Loucy (cell line): ENCODE measurements around the gene UBTD2.

Experiments
- H2AFZ ChIP-seq: fragments of 200-600 bp; sonication (generic); 2 replicates; pipeline ENCODE4 v1.6.0; 2016; ENCODE audit warnings: antibody characterized with exemption, mild to moderate bottlenecking, low read length, moderate library complexity
- H3F3A ChIP-seq: fragments of 200-600 bp; 2 replicates; pipeline ENCODE4 v1.6.0; 2016; ENCODE audit warnings: antibody characterized with exemption, low read depth, mild to moderate bottlenecking
- H3K27me3 ChIP-seq: fragments of 200-600 bp; sonication (generic); 2 replicates; pipeline ENCODE4 v1.6.1; 2014; ENCODE audit warnings: low read length, mild to moderate bottlenecking; ENCODE audit not compliant: insufficient read depth, poor library complexity, severe bottlenecking
- H3K36me3 ChIP-seq: fragments of 200-600 bp; sonication (generic); 2 replicates; pipeline ENCODE4 v1.6.1; 2016; ENCODE audit warnings: low read length; ENCODE audit not compliant: insufficient read depth
- H3K4me1 ChIP-seq: fragments of 200-600 bp; sonication (generic); 2 replicates; pipeline ENCODE4 v1.5.1; 2014; ENCODE audit warnings: low read length, mild to moderate bottlenecking; ENCODE audit not compliant: insufficient read depth, poor library complexity, severe bottlenecking
- H3K4me2 ChIP-seq: fragments of 200-600 bp; sonication (generic); 2 replicates; pipeline ENCODE4 v1.6.0; 2014; ENCODE audit warnings: antibody characterized with exemption, low read length, low read depth, mild to moderate bottlenecking; ENCODE audit not compliant: poor library complexity, severe bottlenecking
- H3K4me3 ChIP-seq: fragments of 200-600 bp; sonication (generic); 2 replicates; pipeline ENCODE4 v1.5.1; 2014; ENCODE audit warnings: low read length, mild to moderate bottlenecking, mixed read lengths; ENCODE audit not compliant: poor library complexity, severe bottlenecking
- H3K79me2 ChIP-seq: fragments of 200-600 bp; sonication (generic); 2 replicates; pipeline ENCODE4 v1.6.1; 2014; ENCODE audit warnings: low read length; ENCODE audit not compliant: insufficient read depth
- H3K9ac ChIP-seq: fragments of 200-600 bp; sonication (generic); 2 replicates; pipeline ENCODE4 v1.6.0; 2014; ENCODE audit warnings: mild to moderate bottlenecking, low read depth, low read length, moderate library complexity; ENCODE audit not compliant: poor library complexity, severe bottlenecking
- H3K9me2 ChIP-seq: fragments of 200-600 bp; sonication (generic); replicated peaks from 2 replicates; pipeline ENCODE4 v1.6.1; 2016; ENCODE audit warnings: low read depth, low read length, mixed read lengths
- H3K9me3 ChIP-seq: fragments of 200-600 bp; sonication (generic); 2 replicates; pipeline ENCODE4 v1.6.1; 2014; ENCODE audit warnings: mild to moderate bottlenecking, antibody characterized with exemption, low read length, low read depth; ENCODE audit not compliant: insufficient read depth
- H4K20me1 ChIP-seq: fragments of 200-600 bp; sonication (generic); 2 replicates; pipeline ENCODE4 v1.6.0; 2014; ENCODE audit warnings: antibody characterized with exemption, low read length, mild to moderate bottlenecking; ENCODE audit not compliant: insufficient read depth, poor library complexity, severe bottlenecking
- CTCF ChIP-seq: fragments of 200-600 bp; sonication (generic); conservative IDR thresholded peaks from 2 replicates; pipeline ENCODE4 v1.5.1; 2014; ENCODE audit warnings: mild to moderate bottlenecking, antibody characterized with exemption, low read length
- EZH2phosphoT487 ChIP-seq: fragments of 200-600 bp; IDR thresholded peaks from 2 replicates; pipeline ENCODE4 v1.6.1; 2018; ENCODE audit warnings: antibody characterized with exemption, mild to moderate bottlenecking, moderate library complexity, borderline replicate concordance

UBTD2 gene

GRCh38 chr5:172164769-172165212, 118.8 kb downstream of the UBTD2 start:
- no peak overlapping the region for H3K9ac ChIP-seq
- H3K4me2 ChIP-seq = no peak overlapping the region
- peaks cover 82% of the 10 kb centered on the region for H3K79me2 ChIP-seq
- no peaks in the 10 kb centered on the region for H3K27me3 ChIP-seq
- no peak overlapping the region for H3K4me3 ChIP-seq
- H3K9me3 ChIP-seq = no peaks in the 10 kb centered on the region
- no peaks in the 10 kb centered on the region for H3K4me1 ChIP-seq
- no peaks in the 10 kb centered on the region for H3F3A ChIP-seq
- peaks cover 25% of the 10 kb centered on the region for H4K20me1 ChIP-seq
- TF ChIP-seq EZH2phosphoT487 (no peak), CTCF (no peak)
- H2AFZ ChIP-seq = no peak overlapping the region
- no peaks in the 10 kb centered on the region for H3K9me2 ChIP-seq
- peaks cover 2% of the 10 kb centered on the region; the same call in 1 of the 2 replicates for H3K36me3 ChIP-seq

- Histone ChIP-seq H3K36me3 (no peaks in the 10 kb centered on the region), H3K4me2 (no peak overlapping the region), H3K9me2 (no peaks in the 10 kb centered on the region), H3K79me2 (peaks cover 78% of the 10 kb centered on the region), H3K9me3 (no peaks in the 10 kb centered on the region), H3K4me3 (no peak overlapping the region), H3K9ac (no peak overlapping the region), H2AFZ (no peak overlapping the region), H3F3A (no peaks in the 10 kb centered on the region), H3K4me1 (no peaks in the 10 kb centered on the region), H4K20me1 (peaks cover 24% of the 10 kb centered on the region), H3K27me3 (no peaks in the 10 kb centered on the region)
- TF ChIP-seq EZH2phosphoT487 (no peak), CTCF (no peak)
Observed at GRCh38 chr5:172163346-172163745, 120.2 kb downstream of the UBTD2 start.

- Histone ChIP-seq H3K36me3 (no peaks in the 10 kb centered on the region), H3K27me3 (no peaks in the 10 kb centered on the region), H3K79me2 (peaks cover 74% of the 10 kb centered on the region), H3F3A (no peaks in the 10 kb centered on the region), H3K4me1 (no peaks in the 10 kb centered on the region), H4K20me1 (peaks cover 21% of the 10 kb centered on the region), H3K9me2 (no peaks in the 10 kb centered on the region), H3K9ac (no peak overlapping the region), H3K4me2 (no peak overlapping the region), H3K4me3 (no peak overlapping the region), H3K9me3 (no peaks in the 10 kb centered on the region), H2AFZ (no peak overlapping the region)
- TF ChIP-seq EZH2phosphoT487 = no peak
- no peak for TF ChIP-seq CTCF
Observed at GRCh38 chr5:172162987-172163343, 120.6 kb downstream of the UBTD2 start.
